ENCODE results near the gene MRPL22.

- TF ChIP-seq CTCF (IDR thresholded peaks at IDR 0.05) (no peak), EZH2 (IDR thresholded peaks at IDR 0.05) (no peak), EZH2phosphoT487 (IDR thresholded peaks at IDR 0.05) (no peak)
Measured at GRCh38 chr5:154948313-154948712, 7.4 kb downstream of the MRPL22 start.

Data from neural progenitor cell (in vitro differentiated cells).